ENCODE measurements around the gene ZNF444. TPM values are rescaled to one million over a fixed set of nuclear protein-coding genes. Genes with fewer than 3 reads are reported as not detected.

Gene ZNF444
- total RNA-seq, 1 experiment from 2014 or later, result 73.7 TPM

DNA sequence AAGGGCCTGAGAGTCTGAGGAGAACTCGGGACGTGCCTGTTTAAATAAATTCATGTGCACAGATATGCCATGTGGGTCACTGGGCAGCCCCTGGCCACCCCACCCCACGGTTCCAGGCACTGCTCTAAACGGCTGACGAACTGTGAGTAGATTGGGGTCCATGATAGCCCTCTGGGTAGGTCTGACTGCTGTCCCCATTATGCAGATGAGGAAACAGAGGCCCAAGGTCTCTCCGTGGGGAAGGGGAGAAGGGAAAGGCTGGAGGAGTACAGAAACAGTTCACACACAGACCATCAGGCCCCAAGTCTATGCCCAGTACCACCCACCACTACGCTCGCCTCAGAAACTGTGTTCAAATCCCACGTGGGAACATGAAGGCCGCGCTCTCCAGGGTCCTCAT, 34.1 kb upstream of the ZNF444 start:
- no peak for DNase-seq (ENCODE audit: low spot score)

DNA sequence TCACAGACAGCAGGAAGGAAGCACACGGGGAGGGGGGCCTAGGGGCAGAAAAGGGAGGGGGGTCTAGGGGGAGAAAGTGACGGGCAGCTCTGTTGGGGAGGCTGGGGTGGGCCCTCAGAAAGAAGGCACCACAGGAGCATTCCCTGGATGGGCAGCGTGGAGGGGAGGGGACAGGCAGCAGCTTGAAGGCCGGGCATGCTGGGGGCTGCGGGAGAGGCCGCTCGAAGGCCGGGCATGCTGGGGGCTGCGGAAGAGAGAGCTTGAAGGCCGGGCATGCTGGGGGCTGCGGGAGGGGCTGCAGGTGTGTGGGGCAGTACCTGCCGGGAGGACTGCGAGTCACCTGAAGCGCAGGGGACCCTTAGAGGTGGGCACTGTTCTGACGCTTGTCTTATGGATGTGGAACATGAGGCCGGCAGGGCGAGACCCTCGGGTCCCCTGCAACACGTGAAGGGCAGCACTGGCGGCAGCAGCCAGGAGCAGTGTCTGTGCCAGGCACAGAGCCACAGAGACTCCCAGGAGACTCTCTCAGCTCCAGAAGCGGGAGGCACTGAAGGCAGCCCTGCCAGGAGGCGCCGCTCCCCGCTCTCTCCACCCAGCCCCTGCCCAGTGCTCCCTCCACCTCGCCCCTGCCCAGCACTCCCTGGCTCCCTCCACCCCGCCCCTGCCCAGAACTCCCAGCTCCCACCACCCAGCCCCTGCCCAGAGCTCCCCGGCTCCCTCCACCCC, 33.3 kb upstream of the ZNF444 start:
- no peak for DNase-seq (ENCODE audit: low spot score)

DNA sequence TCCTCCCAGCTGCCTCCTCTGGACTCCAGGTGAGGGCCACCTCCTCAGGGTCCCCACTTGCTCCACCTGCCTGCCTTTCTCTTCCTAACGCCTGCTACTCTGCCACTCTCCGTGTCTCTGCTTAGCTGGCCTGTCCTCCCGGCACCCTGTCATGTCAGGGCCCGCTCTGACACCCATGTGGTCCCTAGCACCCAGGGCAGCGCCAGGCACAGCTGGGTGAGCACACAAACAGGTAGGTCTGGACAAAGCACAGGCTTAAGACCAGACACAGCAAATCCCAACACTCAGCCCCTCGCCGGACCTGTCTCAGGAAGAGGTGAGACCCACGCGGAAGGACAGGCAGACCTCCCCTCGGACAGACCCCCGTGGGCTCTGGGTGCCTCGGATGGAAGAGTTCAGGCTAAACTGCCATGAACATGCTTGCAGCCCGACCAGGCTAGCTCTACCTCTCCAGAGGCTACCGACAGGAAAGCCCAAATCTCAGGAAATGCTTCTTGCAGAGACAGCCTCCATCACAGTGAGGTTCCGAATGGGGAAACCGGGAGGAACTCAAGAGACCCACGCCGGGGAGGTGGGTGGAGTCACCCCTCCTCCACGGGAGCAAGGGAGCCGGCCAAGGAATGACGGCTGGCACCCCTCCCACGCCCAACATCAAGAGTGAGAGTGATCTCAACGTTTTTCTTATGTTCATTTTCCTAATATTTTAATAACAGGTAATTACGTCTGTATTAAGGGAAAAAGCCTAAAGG, 32.5 kb upstream of the ZNF444 start:
- no peak for DNase-seq (ENCODE audit: low spot score)

DNA sequence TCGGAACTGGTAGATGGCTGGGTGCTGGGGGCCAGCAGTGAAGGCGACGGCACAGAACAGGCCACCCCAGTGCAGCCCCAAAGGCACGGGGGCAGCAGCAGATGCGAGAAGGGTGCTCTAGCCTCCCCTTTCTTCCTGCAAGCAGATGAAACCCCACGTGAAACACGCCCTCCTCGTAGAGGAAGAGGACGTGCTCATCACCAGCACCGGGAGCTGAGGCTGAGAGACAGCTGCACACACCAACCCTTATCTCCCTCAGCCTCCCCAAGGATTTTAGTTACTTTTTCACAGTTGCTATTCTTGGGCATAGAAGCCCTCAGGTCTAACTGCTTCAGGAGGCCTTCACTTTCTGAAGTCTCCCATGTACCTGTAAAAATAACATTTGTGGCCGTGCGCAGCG, 31.9 kb upstream of the ZNF444 start:
- no peak for DNase-seq (ENCODE audit: low spot score)

DNA sequence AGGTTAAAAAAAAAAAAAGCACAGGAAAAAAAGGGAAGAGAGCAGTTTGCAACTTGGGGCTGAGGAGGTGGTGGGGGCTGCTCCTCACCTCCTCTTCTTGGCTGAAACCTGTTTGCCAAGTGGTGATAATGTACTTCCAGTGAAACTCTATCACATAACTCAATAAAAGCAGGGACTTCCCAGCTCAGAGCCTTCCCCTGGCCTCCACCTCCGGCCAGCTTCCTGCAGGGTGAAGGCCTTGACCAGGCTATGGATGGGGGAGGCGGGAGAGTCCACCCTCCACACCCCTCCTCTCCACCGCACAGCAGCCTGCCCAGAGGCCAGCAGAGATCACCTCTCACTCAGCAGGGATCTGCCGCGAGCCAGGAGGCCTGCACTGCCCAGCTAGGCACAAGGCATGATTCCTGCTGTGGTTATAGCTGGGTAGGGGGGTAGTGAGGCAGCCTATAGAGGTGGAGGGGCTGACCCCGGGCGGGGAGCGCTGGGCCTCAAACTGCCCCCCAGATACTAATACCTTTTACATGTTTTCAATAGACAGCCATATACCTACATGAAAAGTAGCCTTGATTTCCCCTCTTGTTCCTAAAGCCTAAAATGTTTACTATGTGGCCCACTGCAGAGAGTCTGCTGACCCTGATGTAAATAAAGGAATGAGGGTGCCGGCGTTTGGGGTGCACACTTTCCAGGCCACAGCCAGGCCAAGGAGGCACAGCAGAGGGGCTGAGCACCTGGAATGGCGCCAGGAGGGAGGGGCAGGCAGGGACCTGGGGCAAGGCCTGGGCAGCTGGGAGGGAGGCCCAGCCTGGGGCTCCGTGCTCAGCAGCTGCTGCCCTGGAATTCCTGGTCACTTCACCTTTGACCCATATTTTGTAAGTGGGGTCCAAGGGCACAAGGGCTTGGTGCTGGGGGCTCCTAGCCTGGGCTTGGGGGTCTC, 30.3 kb upstream of the ZNF444 start:
- DNase-seq (ENCODE audit: low spot score), result peak; percentile 63

GRCh38 chr19:56111601-56112312, 29.3 kb upstream of the ZNF444 start:
- peak; percentile 61 for DNase-seq (ENCODE audit: low spot score)

DNA sequence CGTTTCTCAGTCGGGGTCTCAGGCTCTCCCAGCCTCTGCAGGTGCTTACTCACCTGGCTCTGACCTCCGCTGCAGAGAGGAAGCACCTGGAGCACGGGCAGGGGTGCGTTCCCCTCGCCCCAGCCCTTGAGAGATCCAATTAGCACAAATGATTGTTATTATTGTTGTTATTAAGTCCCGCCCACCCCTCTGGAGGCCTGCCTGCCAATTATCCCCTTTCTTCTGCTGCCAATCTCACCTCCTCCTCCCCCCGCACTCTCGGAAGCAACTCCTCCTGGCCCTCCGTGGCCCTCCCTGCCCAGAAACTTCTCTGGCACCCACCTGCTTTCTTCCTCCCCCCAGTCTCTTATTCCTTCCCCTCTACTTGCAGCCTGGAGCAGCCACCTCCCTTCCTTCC, 28.8 kb upstream of the ZNF444 start:
- DNase-seq (ENCODE audit: low spot score), result no peak

DNA sequence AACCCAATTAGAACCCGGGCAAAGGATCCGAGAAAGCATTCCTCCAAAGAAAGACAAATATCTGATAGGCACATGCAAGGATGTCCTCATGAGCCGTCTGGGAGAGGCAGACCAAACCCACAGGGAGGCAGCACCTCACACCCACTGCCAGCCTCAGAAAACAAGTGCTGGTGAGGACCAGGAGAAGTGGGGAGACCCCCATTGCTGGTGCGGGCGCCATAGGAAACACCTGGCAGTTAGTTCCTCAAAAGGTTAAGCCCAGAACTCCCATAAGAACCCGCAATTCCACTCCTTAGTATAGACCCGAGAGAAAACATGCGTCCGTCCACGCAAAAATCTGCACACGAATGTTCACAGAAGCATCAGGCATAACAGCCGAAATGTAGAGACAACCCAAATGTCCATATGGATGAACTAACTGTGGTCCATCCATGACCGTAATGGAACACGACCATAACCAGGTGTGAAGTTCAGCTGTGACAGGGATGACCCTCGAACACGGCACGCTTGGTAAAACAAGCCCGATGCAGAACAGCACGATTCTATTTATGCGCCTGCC, 27.9 kb upstream of the ZNF444 start:
- no peak for DNase-seq (ENCODE audit: low spot score)

DNA sequence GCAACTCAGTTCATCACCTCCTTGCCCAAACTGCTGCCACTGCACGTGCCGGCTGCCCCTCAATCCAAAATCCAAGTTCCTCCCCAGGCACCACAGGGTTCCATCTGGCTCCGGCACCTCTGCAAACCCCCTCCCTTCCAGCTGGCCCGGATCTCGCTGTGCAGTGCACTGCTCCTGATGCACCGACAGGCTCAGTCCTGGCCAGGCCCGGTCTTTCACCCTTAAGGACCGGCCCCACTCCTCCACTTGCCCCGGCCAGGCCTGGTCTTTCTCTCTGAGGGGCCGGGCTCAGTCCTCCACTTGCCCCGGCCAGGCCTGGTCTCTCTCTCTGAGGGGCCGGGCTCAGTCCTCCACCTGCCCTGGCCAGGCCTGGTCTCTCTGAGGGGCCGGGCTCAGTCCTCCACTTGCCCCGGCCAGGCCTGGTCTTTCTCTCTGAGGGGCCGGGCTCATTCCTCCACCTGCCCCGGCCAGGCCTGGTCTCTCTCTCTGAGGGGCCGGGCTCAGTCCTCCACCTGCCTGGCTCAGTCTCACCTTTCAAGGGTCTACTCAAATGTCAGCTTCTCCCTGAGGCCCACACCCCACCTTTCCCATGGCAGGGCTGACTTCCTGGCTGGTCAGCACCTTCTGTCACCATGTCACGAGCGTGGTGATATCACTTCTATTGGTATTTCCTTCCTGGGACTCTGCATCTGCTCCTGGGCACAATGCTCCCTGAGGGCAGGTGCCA, 26.9 kb upstream of the ZNF444 start:
- no peak for DNase-seq (ENCODE audit: low spot score)

DNA sequence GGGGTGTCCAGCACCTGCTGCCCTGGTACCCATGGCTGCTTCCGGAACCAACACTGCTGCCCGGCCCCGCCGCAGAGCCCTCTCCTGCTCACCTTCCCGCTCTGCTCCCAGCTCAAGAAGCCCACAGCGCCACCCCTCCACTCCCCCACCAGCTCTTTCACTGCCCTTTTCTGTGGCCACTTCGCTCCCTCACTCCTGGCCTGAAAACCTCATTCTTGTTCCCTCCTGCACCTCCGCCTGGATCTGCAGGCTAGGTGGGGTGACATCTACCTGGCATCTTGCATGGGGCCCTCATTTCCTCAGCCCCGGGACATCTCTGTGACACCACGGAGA, 26.3 kb upstream of the ZNF444 start:
- DNase-seq (ENCODE audit: low spot score), result no peak

- no peak for DNase-seq (ENCODE audit: low spot score)
Observed at GRCh38 chr19:56115490-56115889, 25.6 kb upstream of the ZNF444 start.

DNA sequence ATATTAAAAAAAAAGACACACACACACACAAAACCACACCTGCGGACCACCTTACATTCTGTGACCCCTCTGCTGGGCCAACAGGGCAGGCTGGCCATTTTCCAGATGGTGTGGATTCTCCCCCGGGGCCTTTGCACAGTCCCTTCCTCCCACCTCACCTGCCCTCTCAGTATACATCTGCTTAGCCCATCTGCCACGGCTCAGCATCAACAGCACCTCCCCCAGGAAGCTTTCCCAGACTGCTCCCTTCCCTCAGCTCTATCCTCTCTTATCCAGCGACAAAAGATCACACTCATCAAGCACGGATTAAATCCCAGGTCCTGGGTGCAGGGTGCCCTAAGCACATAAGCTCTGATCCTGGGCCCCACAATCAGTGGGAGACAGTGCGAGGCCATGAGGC, 24.5 kb upstream of the ZNF444 start:
- DNase-seq (ENCODE audit: low spot score), result no peak

DNA sequence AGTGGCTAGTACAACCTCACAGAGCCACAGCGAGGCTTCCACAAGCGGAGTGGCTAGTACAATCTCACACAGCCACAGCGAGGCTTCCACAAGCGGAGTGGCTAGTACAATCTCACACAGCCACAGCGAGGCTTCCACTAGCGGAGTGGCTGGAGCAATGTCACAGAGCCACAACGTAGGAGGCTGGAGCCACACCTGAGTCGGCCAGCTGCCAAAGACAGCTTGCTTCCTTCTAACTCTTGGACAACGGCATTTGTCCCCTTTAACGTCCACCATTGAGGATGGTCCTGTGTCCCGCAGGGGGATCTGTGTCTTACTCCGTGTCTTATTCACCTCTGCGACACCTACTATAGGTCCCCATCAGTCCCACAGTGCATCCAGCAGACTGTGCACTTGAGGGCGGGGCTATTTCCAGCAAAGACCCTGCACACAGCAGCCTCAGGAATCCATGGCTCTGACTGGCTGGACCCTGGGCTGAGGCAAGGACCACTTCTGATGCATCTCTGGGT, 23.7 kb upstream of the ZNF444 start:
- DNase-seq (ENCODE audit: low spot score), result no peak

DNA sequence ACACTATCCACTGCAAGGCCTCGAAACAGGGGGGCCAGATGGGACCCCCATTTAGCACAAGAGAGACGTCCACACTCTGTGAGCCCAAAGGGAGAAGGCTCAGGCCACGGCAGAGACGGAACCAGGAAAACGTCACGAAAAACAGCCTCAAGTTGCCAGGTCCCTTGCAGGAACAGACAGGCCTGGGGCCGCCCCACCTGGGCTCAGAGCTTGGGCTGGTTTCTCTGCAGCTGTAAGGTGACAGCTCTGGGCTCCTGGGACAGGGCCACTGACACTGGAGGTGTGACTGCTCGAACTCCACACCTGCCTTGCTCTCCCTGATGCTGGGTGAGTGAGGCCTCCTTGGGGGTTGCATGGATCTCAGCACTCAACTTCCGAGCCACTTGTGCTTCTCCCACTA, 23.2 kb upstream of the ZNF444 start:
- no peak for DNase-seq (ENCODE audit: low spot score)

DNA sequence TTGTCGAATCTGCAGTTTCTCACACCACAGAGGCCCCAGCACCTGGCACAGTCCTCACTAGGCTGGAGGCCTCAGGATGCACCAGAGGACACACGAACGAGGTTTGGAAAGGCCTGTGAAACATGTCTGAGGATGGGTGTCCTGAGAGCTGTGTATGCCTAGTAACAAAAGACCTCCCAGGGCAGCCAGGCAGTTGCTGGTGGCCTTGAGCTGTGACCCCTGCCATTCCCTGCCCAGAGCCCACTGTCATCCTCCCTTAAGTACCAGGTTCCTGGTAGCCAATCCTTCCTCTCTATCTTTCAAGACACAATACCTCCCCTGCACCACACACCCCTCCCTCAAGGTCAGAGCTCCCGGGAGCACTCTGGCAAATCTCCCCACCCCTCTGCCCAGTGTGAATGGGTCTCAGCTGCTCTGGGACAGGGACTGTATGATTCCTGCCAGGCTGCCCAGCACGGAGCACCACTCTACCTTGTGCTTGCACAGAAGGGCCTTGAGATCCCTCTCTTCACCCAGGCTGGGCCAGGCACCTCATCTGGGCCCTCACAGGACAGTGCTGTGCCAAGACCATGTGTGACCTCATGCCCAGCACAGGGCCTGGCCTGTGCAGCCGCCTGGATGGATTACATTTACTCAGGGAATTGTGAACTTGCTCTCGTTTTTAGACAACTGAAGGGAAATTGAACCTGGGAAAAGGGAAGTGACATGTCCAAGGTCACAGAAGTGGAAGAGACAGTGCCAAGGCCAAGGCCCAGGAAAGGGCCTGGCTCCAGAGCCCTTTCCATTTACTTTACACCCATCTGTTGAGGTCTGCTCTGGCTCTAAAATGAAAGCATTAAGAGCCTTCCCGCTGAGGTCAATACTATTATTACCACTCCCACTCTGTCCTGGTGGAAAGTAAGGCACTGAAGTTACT, 22.2 kb upstream of the ZNF444 start:
- no peak for DNase-seq (ENCODE audit: low spot score)

GRCh38 chr19:56119582-56119978, 21.5 kb upstream of the ZNF444 start:
- DNase-seq (ENCODE audit: low spot score), result no peak

- no peak for DNase-seq (ENCODE audit: low spot score)
Observed at GRCh38 chr19:56120002-56120370, 21.1 kb upstream of the ZNF444 start.

DNA sequence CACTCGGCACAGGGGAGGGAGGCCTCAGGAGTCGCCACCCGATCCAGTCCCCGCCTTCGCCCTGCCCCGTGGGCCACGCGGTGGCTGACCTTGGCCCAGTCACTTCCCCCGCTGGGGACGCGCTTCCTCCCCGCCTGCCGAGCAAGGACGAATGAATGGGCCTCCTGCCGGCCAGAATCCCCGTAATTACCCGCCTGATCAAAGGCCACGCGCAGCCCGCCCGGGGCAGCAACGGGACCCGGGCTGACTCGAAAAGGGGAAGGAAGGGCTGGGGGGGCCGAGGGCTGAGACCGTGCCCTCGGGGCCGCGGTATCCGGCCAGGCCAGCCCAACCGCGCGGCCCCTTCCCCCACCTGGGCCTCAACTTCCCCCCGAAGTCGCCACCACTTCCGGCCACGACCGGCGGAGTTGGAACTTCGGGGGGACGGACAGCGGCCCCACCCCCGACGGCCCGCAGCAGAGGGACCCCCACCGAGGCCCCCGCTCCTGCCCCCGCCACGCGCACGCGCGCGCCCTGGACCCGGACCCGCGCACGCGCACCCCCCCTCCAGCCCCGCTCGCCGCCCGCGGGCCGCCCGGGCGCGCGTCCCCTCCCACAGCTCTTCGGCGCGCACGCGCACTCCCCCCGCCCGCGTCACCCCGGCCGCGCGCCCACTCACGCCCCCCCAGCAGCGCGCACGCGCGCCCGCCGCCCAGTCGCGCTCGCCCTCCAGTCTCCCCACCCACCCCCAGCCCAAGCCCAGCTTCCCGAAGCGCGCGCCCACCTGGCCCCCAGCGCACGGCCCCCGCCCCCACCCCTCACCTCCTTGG, 20.5 kb upstream of the ZNF444 start:
- DNase-seq (ENCODE audit: low spot score), result peak; percentile 93
